NCI-H187 treated with DMSO at 0.1 percent for 48 hours (cell line): ENCODE measurements around the gene TCF7L1.
A peak's percentile ranks its signal among the peaks of the same experiment; 100 is the strongest.
"Not testable (repeated sequence)": the region's sequence is repeated elsewhere in the genome, so short reads cannot be mapped to it uniquely, and the experiment has no call there.

ENCODE experiments used
- DNase-seq: peaks from one replicate; lab custom pipeline; 2025; lab: John Stamatoyannopoulos, UW

Gene TCF7L1

GRCh38 chr2:85324639-85325465 lies 191.7 kb downstream of the TCF7L1 start:
- no peak for DNase-seq

DNA sequence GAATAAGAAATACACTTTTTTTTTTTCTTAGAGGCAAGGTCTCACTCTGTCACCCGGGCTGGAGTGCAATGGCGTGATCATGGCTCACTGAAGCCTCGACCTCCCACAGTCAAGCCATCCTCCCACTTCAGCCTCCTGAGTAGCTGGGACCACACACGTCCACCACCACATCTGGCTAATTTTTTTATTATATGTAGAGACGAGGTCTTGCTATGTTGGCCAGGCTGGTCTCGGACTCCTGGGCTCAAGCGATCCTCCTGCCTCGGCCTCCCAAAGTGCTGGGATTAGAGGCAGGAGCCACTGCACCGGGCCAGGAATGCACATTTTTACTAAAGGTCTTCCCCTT lies 192.2 kb downstream of the TCF7L1 start:
- DNase-seq, result no peak

DNA sequence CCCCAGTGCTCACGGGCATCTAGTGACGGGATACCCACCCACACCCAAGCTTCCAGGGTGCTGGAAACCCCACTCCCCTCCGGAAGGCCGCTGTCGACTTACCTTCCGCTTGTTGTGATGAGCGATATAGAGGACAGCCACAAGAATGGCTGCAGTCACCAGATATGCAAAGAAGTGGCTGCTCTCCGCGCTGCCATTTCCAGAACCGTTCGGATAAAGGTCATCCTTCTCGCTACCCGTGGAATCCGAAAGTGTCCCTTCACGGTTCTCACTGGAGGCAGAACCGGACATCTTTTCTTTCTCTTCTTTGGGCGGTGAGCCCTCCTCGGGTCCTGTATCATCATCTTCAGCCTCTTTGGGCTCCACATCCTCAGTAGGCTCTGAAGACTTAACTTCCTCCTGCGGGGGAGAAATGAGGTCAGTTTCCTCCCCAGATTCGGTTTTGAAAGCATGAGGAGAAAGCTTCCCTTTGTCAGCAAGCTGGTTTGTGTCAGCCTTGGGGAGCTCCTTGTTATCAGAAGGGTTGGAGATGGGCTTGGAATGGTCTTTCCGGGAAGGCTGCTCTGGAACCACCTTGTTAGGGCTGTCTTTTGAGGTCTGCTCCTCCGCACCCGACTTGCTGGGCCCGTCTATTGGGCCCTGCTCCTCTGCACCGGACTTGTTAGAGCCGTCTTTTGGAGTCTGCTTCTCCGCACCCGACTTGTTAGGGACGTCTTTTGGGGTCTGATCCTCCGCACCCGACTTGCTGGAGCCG lies 193.4 kb downstream of the TCF7L1 start:
- no peak for DNase-seq

DNA sequence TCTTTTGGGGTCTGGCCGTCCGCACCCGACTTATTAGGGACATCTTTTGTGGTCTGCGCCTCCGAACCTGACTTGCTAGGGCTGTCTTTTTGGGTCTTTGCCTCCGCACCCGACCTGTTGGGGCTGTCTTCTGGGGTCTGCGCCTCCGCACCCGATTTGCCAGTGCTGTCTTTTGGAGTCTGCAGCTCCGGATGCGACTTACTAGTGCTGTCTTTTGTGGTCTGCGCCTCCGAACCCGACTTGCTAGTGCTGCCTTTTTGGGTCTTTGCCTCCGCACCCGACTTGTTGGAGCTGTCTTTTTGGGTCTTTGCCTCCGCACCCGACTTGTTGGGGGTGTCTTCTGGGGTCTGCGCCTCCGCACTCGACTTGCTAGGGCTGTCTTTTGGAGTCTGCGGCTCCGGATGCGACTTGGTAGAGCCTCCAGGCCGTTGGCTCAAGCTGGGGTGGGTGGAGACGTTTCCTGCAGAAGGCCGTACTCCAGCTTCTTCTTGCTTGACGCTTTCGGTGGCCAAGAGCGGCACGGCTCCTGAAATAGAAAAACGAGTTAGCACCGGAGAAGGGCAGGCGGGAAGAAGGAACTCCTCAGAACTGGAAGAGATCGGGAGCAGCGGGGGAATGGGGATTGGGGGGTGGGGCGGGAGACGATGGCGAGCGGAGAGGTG lies 194.1 kb downstream of the TCF7L1 start:
- no peak for DNase-seq

- peak; percentile 56 for DNase-seq
Measured at GRCh38 chr2:85327822-85328617, 194.8 kb downstream of the TCF7L1 start, which contains the start of gene TGOLN2. Gene TGOLN2, minus strand, starts transcription at chr2:85327989. Its CDS starts 27 bp downstream, at chr2:85327962.

GRCh38 chr2:85329181-85329651 lies 196.0 kb downstream of the TCF7L1 start:
- no peak for DNase-seq

GRCh38 chr2:85329701-85330100 lies 196.5 kb downstream of the TCF7L1 start:
- not testable (repeated sequence) for DNase-seq

DNA sequence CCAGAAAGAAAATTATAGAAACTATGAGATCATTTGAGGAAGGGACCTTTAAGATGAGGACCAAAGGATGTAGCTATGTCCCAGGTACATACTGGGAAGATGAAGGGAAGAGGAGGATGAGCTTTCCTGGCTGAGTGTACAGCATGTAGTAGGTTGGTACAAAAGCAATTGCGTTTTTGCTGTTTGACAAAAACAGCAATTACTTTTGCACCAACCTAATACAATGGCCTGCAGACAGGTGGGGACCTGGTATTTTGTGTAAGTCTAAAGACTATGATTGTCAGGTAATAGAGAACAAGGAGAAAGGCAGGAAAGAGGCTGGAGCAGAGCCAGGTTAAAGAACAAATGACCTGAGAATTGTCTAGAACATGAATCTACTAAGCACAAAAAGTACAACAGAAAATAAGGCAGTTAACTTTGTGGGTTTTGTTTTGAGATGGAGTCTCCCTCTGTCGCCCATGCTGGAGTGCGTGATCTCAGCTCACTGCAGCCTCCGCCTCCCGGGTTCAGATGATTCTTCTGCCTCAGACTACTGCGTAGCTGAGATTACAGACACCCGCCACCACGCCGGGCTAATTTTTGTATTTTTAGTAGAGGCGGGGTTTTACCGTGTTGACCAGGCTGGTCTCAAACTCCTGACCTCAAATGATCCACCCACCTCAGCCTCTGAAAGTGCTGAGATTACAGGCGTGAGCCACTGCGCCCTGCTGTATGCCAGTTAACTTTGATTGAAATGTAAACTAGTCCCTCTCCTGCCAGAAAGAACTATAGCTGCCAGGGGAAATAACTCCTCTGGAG lies 197.8 kb downstream of the TCF7L1 start:
- no peak for DNase-seq

- not testable (repeated sequence) for DNase-seq
Measured at GRCh38 chr2:85333877-85334276, 200.7 kb downstream of the TCF7L1 start.

GRCh38 chr2:85334928-85335327 lies 201.7 kb downstream of the TCF7L1 start:
- DNase-seq, result no peak

GRCh38 chr2:85340034-85340892 lies 207.1 kb downstream of the TCF7L1 start:
- DNase-seq, result no peak

DNA sequence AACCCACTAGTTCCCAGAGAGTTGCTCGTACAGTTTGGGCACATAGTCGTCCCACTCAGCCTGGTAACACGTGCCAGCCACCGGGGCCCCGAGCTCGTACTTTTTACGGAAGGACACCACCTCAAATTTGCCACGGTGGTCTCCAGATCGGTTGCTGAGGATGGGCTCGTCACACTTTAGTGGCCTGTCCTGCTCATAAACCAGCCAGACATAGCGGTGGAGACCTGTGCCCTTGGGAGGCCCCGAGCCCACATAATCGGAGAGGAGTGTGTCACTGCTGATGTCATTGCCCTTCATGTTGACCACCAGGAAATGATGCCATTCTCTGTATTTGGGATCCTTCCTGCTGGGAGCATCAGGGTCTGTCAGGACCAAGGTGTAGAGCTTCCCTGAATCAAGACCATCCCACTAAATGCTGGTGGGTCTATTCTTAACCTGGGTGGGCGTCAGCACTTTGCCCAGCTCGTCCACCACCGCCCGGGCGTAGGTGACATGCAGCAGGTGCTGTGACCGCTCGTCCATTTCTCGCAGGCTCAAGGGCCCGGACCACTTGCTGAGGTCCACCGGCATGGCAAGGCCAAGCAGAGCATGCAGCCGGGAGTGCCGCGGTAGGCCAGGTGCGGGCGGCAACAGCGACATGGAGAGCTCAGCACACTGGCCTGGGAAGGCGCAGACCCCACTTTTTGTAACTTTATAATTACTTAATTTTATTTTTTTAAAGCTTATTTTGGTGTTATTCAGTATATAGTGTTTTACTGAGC lies 208.3 kb downstream of the TCF7L1 start:
- DNase-seq, result no peak

DNA sequence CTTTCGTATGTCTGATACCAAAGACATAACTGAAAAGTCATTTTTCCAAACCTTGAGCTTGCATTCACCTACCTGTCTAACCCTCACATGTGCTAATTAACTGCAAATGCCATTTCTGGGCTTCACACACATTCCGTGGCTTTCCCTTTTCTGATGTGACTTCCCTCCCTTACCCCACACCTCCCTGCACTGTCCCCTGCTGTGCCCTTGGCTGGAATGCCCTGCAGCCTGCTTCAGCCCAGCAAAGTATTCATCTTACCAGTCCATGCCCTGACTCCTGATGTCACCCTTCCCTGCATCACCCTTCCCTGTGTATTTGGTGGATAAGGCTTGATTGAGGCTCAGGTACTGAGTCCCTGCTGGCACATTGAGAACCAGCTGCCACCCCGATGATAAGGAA lies 209.0 kb downstream of the TCF7L1 start:
- no peak for DNase-seq

DNA sequence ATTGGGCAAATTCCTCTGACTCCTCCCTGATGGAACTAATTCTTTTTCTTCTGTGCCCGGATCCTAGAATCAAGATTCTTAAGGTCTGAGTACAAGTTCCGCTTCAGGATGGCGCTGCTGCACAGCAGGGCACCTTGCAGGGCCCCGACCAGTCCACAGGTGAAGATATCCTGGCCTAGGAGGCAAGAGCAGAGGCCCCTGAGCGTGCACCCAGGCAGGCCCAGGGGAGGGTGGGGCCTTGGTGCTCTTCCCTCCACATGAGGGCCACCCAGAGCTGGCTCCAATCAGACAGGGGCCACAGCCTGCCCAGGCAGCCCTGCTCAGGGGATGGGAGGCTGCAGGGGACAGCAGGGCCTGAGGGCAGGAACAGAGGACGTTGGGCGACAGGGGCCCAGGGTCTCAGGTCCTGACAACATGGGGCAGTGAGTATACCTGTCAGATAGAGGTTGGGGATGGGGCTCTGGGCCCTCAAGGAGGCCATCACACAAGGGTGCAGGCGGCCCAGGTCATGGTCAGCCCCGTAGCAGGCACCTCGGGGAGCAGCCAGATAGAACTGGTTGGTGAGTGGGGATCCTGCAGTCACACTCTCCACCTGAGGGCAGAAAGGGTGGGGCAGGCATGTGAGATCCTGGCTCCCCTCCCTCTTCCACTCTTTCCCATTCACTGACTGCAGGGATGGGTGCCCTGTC lies 210.2 kb downstream of the TCF7L1 start:
- DNase-seq, result not testable (repeated sequence)

GRCh38 chr2:85344356-85344954 lies 211.3 kb downstream of the TCF7L1 start:
- DNase-seq, result no peak

DNA sequence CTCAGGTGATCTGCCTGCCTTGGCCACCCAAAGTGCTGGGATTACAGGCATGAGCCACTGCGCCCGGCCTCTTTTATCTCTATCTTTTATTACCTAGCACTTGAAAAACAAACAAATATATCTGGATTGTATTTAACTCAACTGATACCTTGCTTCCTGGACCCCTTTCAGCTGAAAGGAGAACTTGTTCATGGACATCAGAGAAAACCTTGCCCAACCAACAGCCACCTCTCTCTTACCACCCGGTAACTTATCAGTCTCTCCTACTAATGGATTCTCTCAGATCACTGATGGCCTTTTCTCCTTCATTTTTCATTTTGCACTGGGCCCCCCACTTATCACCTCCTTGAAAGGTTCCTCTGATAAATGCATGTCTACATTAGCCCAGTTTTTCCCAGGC lies 214.4 kb downstream of the TCF7L1 start:
- DNase-seq, result no peak

DNA sequence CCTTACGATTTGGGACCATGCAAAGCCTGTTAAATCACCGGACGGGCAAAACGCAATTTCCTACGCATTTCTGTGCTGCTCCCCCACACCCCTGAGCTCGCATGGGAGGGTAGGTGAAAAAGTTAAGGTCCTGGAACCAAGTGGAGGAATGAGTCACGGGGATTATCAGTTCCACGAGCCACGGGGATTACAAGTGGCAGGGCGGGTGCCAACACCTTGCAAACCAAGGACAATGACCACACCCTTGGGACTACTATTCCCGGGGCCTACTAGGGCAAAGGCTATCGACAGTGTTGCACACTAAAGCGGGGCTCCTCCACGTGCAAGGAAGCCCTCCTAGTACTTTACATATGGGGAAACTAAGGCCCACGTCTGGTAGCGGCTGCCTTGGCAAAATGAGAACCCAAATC lies 220.7 kb downstream of the TCF7L1 start:
- DNase-seq, result no peak
